GM18907 (cell line): ENCODE results near the gene PRKAG3.
A peak's percentile ranks its signal among the peaks of the same experiment; 100 is the strongest.

Experiments
- ATAC-seq: cut with Tn5 transposase; IDR thresholded peaks from one replicate; pipeline ENCODE4 v1.9.1; 2021; ENCODE audit warnings: mild to moderate bottlenecking, moderate library complexity; ENCODE audit not compliant: unreplicated experiment

The PRKAG3 gene

DNA sequence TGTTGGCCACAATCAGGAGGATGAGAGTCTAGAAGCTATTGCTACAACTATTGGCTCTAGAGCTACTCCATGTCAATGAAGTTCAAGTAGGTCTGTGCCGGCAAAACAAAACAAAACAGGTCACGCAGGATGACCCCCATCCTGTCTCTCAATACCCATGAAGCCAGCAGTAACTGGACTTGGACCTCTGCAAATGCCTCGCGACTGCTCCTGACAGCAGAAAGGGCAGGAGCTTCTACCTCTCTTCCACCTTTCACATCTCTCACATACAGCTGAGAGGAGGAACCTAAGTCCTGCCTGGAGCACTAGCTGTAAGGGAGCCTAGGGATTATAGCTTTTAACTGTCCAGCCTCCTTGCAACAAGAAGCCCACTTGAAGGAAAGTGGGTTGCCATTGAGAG is 16.0 kb downstream of the PRKAG3 start:
- ATAC-seq: no peak

GRCh38 chr2:218815244-218815637 is 16.4 kb downstream of the PRKAG3 start:
- no peak for ATAC-seq

- ATAC-seq: no peak
These were observed 16.9 kb downstream of the PRKAG3 start for GRCh38 chr2:218814540-218815243.

DNA sequence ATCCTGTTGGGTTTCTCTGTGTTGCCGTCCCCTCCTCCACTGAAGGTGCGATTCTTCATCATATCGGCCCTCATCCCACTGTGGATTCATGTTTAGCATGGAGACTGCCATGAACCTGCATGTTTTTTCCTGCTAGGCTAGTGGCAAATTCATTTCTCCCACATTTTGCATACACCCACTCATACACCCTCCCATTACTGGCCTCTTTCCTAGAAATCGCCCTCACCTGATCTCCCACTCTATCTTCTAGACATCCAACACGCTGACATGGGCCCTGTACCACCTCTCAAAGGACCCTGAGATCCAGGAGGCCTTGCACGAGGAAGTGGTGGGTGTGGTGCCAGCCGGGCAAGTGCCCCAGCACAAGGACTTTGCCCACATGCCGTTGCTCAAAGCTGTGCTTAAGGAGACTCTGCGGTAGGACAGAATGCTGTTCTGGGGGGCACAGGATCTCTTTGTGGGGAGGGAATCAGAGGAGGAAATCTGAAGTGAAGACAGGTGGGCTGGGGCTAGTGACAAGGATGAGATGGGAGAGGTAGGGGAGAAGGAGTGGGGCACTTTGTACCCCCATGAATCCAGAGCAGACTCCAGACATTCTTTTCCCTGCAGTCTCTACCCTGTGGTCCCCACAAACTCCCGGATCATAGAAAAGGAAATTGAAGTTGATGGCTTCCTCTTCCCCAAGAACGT is 17.7 kb downstream of the PRKAG3 start:
- ATAC-seq: no peak

- ATAC-seq: no peak
These were observed 18.7 kb downstream of the PRKAG3 start for GRCh38 chr2:218812861-218813260.

DNA sequence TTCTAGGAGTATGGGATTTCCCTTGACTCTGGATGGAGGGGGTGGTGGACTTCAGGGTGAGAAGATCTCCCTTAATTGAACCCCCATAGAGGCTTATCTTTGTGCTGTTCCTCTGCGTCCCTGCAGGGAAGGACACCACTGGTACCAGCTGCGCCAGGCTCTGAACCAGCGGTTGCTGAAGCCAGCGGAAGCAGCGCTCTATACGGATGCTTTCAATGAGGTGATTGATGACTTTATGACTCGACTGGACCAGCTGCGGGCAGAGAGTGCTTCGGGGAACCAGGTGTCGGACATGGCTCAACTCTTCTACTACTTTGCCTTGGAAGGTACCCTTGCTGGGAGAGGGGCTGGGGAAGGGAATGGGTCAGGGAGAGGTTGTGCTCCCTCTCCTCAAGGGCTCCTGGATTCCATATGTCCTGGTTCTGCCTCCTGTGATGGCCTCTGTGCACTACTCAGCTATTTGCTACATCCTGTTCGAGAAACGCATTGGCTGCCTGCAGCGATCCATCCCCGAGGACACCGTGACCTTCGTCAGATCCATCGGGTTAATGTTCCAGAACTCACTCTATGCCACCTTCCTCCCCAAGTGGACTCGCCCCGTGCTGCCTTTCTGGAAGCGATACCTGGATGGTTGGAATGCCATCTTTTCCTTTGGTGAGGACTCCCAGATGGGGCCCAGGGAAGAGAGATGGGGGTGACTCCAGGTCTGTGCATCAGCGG is 19.3 kb downstream of the PRKAG3 start:
- no peak for ATAC-seq

DNA sequence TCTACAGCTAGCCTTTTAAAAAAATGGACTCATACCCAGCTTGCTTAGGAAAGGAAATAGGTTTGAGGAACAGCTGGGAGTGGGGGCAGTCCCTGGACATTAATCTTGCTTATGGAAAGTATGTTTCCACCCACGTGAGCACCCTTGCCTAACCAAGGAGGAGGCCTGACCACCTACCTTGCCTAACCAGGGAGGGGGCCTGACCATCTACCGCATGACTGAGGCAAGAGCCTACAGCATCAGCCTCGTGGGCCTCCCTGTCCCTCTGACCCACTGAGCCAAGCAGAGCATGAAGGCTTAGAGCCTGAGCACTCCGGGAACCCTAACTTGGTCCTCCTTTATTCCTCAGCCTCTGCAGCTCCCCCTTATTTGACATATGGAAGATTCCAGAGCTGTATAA is 20.2 kb downstream of the PRKAG3 start:
- ATAC-seq: no peak

DNA sequence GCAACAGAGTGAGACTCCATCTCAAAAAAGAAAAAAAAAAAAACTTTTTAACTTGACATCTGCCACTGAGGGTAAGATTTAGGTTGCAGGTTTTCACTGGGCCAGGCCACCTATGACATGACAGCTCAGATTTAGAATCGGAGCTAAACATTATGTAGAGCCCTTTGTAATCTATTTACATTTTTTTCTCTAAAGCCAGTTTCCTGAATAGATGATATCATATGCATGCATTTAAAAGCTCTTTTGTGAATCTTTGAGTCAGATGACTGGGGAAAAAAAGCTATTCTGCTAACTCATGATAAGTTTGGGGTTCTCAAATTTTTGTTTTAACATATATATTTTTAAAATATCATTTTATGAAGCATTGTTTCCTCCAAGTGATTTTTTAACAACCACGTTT is 21.3 kb downstream of the PRKAG3 start:
- no peak for ATAC-seq

DNA sequence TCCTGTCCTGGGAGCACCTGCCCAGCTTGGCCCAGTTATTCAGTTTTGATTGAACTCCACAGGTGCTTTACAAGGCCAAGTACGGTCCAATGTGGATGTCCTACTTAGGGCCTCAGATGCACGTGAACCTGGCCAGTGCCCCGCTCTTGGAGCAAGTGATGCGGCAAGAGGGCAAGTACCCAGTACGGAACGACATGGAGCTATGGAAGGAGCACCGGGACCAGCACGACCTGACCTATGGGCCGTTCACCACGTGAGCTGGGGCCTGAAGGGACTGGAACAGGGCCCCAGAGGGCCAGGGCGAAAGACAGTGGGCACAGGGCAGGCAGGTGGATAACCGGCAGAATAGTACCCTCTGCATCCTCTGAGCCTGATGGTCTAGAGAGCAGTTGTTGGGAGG is 22.1 kb downstream of the PRKAG3 start:
- ATAC-seq: no peak

- ATAC-seq: no peak
These were observed 24.0 kb downstream of the PRKAG3 start for GRCh38 chr2:218807626-218808025.

GRCh38 chr2:218806346-218806978 is 25.1 kb downstream of the PRKAG3 start:
- peak; percentile 63 for ATAC-seq

DNA sequence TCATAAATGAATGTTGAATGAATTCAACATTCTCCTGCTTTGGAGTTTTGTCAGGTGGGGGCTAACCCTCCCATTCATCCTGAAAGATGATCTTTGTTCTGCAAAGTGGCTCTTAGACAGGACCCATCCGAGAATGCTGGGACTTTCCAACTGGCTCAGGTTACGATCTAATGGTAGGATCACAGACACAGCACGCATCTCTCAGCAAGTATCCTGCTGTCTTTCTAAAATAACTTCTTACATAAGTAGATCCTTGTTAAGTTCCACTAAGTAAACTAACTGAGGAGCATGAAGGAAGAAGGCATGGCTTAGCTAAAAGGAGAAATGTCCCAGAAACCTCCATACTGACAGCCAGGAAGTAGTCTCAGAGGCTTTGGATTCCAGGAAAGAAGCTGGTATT is 26.0 kb downstream of the PRKAG3 start:
- no peak for ATAC-seq

- no peak for ATAC-seq
These were observed 26.8 kb downstream of the PRKAG3 start for GRCh38 chr2:218804817-218805216.

DNA sequence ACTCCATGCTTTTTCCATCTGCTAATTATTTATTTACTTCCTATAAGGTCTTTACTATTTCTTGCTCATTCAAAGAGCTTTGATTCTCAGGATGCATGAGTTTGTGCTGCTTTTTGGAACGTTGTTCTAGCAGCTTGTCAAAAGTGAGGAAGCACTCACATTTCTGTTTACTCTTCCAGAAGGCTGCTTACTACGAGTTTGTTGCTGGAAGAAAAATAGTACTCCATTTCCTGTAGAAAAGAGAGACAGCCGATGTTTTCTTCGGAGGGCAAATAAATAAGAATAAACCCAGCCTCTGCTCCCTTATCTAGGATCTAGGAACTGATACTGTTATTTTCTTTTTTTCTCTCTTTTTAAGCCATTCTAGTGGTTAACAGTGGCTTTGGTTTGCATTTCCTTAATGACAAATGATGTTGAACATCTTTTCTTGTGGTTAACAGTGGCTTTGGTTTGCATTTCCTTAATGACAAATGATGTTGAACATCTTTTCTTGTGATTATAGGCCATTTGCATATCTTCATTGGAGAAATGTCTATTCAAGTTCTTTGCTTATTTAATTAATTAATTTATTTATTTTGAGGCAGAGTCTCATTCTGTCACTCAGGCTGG is 29.1 kb downstream of the PRKAG3 start:
- no peak for ATAC-seq

DNA sequence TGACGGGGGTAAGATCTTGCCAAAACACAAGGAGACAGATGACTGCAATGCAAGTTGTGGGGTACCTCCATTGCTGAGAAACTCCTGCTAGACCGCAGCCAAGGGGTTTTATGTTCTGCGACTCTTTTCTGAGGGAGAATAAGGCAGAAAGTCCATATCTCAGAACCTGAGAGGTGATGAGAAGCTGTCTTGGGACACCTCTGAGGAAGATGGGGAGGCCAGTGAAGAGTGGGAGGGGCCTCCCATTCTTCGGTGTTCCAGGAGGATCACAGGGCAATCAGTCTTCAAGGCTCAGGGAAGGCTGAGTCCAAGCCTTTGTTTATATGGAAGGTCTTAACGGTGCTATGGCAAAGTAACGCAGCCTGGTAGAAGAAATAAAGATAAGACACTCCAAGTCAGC is 31.6 kb downstream of the PRKAG3 start:
- no peak for ATAC-seq

GRCh38 chr2:218798767-218799504 is 32.7 kb downstream of the PRKAG3 start:
- no peak for ATAC-seq

GRCh38 chr2:218796691-218797090 is 34.9 kb downstream of the PRKAG3 start:
- ATAC-seq: no peak

DNA sequence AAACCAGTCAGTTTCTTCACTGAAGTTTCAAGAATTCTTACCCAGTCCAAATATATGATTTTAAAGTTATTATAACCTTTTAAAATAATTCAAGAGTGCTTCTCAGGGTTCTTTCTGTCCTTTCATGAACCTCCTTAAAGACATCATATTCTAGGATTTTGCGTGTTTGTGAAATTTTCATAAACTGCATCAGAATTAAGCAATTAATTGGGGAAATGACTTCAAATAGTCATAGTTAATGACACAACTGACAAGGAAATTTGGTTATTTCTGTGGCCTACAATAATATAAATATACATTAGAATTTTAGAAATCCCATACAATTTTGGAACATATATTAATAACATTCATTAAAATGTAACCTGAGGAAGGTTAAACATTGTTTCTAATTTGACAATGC is 39.2 kb downstream of the PRKAG3 start:
- ATAC-seq: no peak

DNA sequence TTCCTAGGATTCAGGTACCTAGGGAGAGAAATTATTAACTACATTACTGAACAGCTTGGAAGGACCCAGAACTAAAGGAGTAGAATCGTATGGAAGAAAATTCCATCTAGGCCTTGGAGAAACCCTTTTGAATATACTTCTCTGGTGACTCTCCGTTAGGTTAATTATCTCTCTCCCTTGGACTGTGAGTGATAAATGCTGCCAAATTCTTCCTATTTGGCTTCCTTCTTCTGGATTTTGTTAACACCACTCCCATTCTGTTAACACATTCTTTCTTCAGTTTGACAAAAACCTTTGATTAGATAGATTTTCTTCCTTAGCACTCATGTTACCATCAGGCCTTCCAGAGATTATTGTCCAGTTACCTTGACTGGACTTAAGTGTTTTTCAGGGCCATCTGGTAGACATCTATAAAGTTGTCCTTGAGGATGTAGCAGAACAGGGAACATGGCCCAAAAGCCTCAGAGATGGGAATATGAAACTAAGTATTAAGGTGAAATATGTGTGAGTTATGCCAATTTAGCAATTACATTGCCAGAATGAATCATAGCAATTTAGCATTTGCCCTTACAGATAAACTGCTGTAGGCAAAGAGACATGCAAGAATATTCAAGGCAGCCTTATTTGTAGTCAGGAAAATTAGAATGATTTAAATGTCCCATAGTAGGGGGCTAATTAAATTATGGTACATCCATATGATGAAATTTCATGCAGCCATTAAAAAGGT is 42.9 kb downstream of the PRKAG3 start:
- no peak for ATAC-seq

DNA sequence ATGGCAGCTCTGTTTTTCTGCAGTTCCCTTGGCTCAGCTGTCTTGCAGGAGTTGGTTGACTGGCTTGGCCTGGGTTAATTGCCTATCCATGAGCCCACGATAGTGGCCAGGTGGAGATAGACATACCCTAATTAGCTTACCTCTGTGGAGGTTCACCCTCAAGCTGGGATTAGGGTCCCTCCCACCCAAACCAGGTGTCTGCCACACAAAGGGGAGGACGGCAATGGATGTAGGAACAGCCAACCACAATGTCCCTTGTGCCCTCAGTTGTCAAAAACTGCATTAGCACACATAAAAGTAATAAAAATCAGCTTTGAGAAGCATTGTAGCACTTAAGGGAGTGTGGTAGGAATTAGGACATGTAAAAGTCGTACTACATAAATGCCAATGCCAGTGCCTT is 45.5 kb downstream of the PRKAG3 start:
- no peak for ATAC-seq
